GM18868 (cell line): Measurements from ENCODE around the gene MYL10.
"Not testable (repeated sequence)": the region's sequence is repeated elsewhere in the genome, so short reads cannot be mapped to it uniquely, and the experiment has no call there.

Experiments
- ATAC-seq: cut with Tn5 transposase; IDR thresholded peaks from one replicate; pipeline ENCODE4 v1.9.1; 2021; ENCODE audit warnings: mild to moderate bottlenecking, moderate library complexity; ENCODE audit not compliant: unreplicated experiment

The MYL10 gene

DNA sequence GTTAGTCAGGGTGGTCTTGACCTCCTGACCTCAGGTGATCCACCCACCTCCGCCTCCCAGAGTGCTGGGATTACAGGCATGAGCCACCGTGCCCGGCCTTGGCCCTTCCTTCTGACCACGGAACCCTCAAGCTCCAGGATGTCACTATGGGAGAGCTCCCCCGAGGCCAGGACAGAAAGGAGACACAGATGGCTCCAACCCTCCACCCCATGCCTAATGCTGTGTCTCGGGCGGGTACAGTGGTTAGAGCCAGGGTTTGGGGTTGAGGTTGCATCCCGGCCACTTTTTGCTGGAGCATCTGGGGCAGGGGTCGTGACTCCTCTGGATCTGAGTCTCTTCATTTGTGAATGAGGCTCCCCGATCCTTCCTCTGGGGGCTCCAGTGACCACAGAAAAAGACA is 8.1 kb downstream of the MYL10 start:
- ATAC-seq, result no peak

DNA sequence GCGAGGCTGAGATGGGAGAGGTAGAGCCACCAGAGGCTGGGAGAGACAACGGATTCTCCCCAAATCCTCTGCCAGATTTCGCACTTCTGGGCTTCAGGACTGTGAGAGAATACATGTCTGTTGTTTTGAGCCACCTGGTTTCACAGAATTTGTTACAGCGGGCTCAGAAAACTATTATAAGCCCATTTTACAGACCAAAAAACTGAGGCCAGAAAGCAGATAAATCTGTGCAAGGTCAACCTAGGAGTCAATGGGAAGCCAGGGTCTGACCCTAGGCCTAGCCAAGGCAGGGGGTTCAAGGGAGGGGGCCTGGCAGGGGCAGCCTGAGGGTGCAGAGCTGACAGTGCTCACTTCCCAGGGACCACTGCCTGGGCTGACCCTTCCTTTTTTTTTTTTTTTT is 8.7 kb downstream of the MYL10 start:
- ATAC-seq, result no peak

DNA sequence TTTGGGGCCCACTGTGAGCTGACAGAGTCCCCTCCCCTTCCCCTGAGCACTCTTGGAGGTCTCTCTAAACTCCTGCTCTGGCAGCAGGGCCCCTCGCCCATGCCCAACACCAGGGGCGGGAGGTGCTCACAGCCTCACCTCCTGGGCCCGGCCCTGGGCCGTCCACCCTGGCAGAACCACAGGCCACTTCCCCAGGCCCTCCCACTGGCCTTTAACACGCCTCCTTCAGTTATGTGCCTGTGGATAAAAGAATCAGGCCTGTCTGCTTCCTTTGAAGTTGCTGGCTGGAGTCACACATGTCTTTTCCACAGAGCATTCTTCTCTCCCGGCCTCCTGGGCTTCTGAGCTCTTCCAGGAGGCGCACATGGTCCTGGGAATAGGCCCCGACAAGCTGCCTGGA is 10.2 kb downstream of the MYL10 start:
- no peak for ATAC-seq

- ATAC-seq, result no peak
These were observed 10.8 kb downstream of the MYL10 start for GRCh38 chr7:101618207-101618839.

- no peak for ATAC-seq
These were observed 11.5 kb downstream of the MYL10 start for GRCh38 chr7:101617451-101618206.

DNA sequence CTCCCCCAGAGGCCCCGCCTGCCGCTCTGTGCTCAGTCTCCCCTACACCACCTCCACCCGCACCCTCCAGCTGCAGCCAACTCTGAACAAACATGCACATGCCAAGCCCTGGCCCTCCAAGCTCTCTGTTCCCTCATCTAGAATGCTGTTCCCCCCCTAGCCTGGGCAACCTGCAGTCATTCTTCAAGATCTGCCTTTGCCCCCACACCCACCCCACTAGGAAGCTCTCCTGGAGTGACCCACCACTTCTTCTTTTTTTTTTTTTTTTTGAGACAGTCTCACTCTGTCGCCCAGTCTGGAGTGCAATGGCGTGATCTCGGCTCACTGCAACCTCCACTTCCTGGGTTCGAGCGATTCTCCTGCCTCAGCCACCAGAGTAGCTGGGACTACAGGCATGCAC is 13.7 kb downstream of the MYL10 start:
- ATAC-seq, result no peak

- no peak for ATAC-seq
These were observed 14.2 kb downstream of the MYL10 start for GRCh38 chr7:101614939-101615302.

DNA sequence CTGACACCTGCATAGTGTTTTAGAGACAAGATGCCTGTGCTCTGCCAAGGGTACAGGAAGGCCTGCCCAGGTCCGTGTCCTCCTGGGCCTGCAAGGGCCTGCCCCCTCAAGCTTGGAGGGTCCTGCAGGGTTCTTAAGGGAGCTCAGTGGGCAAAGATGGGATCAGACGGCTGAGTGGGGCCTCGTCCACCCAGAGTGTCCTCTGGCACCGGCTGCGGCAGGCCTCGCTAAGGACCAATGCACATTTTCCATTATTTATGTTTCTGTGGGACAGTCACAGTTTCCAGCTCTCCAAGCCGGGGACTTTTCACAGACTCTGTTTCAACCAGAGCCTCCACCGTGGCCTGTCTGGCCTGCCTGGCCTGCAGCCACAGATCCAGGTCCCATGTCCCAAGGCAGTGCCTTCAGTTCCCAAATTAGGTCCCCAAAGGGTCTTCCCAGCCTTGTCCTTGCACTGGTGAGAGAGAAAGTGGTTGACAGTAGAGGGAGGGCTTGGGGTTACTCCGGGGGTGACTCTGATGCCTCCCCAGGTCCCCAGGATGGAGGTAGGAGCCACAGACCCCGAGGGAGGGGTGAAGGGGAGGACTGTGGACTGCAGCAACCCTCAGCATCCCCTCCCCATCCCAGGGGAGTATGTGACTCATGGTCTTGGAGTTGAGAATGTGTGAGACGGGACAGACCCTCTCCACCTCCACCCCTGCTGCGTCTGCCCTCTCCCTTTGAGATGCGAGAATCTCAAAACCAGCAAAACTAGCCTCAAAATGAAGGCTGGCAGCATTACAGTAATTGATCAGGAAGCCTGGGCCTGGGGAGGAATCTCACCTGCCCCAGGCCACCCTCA is 14.8 kb downstream of the MYL10 start:
- ATAC-seq, result no peak

DNA sequence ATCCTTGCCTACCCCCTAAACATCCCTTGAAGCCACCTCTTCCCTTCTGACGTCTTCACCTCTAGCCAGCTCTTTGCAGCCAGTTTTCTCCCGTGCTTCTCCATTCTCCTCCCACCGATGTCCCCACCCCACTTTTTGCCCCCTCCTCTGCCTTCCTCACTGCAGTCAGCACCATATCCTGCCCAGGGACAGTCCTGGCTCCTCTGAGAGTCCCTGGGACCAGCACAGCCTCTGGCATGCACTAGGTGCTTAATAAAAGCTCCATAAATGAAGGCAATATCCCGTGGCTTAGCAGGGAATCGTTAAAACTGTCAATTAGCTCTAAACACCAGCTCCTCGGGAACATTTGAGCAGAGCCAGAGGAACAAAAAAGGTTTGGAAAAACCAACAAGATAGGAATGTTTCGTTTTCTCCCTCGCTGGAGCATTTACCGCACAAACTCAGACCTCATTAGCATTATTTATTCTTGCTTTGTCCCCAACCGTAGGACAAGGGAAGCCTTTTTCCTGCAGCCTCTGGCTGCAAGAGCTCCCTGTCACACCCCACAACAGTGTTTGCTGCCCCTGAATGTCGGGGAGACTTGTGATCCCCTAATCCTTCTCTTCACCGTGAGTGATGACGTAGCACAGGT is 16.1 kb downstream of the MYL10 start:
- ATAC-seq, result no peak

DNA sequence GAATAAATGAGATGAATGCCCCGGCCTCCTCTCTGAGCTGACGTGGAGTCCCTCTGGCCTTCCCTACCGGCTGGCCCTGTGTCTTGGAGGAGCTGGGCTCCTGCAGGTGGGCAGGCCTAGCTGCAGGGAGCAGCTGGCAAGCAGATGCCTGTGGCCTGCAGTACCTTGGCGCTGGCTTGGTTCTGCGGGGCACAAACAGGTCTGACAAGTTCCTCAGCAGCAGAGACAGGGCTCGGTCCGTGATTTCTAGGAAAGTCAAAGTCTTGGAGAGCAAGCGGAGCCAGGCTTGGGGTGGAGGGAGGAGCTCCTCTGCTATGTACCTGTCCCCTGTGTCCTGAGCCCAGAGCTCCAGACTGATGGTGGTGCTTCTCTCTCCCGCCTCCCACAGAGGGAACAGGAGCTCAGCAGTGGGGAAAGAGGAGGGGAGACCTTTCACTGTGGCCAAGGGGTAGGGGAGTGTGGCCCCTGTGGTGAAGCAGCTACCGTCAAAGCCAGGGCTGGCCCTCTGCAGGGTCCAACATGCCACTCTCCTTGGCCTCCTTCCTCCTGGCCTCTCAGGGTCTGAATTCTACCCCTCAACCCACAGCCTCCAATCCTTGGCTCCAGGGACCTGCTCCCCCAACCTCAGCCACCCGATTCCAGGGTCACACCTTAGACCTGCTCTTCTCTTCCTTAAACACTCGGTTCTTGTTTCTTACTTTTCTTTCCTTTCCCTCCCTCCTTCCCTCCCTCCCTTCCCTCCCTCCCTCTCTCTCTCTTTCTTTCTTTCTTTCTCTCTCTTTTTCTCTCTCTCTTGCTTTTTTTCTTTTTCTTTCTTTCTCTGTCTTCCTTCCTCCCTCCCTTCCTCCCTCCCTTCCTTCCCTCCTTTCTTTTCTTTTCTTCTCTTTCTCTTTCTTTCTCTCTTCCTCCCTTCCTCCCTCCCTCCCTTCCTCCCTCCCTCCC is 20.1 kb downstream of the MYL10 start:
- ATAC-seq, result no peak

- no peak for ATAC-seq
These were observed 22.6 kb downstream of the MYL10 start for GRCh38 chr7:101606498-101606923.

GRCh38 chr7:101605611-101606497 is 23.2 kb downstream of the MYL10 start:
- ATAC-seq, result no peak

DNA sequence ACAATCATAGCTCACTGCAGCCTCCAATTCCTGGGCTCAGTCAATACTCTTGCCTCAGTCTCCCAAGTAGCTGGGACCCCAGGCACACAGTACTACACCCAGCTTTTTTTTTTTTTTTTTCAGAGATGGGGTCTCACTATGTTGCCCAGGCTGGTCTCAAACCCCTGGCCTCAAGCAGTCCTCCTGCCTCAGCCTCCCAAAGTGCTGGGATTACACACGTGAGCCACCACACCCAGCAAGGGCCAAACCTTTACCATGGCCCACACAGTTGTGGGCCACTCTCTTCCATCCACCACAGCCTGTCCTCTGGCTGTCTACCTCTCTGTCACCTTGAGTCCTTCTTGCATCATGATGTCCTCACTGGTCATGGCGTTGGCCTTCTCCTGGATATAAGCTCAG is 24.2 kb downstream of the MYL10 start:
- not testable (repeated sequence) for ATAC-seq

DNA sequence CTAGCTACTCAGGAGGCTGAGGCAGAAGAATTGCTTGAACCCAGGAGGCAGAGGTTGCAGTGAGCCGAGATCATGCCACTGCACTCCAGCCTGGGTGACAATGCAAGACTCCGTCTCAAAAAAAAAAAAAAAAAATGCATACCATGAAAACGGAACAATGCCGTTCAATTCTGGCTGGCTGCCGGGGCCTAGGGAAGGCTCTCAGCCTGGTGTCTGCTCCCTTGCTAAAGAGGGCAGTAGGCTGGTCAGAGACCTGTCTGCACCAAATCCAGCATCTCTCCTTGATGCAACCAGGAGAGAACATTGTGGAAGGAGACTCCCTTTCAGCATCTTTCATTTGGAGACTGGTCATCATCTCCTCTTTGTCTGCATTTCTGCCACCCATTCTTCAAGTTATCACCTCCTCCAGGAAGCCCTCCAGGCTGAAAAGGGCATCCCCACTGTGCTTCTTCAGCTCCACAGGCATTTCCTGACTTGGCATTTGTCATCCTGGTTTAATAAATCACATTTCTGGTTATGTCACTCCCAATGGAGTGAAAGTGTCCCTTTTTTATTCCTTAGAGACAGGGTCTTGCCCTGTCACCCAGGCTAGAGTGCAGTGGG is 24.7 kb downstream of the MYL10 start:
- no peak for ATAC-seq

- ATAC-seq, result peak; percentile 51
These were observed 26.4 kb downstream of the MYL10 start for GRCh38 chr7:101602484-101603241.

DNA sequence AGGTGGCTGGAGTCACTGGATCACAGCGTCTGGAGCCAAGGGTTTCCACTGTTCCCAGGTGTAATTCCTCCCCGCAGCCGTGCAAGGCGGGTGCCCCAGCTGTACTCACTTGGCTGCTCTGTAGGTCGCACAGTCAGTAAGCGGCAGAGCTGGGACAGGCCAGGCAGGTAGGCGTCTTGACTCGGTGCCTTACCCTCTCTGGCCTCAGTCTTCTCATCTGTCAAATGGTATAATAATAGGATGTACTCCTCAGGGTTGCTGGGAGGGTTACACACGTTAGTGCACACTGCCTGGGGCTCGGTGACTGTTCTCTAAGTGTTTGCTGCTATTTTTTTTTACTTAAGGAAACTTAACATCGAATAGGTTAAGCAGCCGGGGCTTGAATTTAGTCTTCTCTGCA is 27.0 kb downstream of the MYL10 start:
- no peak for ATAC-seq

- no peak for ATAC-seq
These were observed 29.3 kb downstream of the MYL10 start for GRCh38 chr7:101599787-101600186.
